SK-N-SH (cell line): Measurements from ENCODE around the gene SH3PXD2A. TPM values are rescaled to one million over a fixed set of nuclear protein-coding genes. Genes with fewer than 3 reads are reported as not detected.
"Not testable (repeated sequence)": the region's sequence is repeated elsewhere in the genome, so short reads cannot be mapped to it uniquely, and the experiment has no call there.

ENCODE experiments used
- CTCF ChIA-PET: fragments of 300-600, 350-600 bp; formaldehyde crosslinking; extraction: SDS; loops from one replicate; lab custom pipeline; 2021; lab: Yijun Ruan, JAX
- POLR2A ChIA-PET: fragments of 350-600 bp; sonication (Branson Sonifier 250); formaldehyde crosslinking; extraction: SDS; loops from one replicate; lab custom pipeline; 2020; ENCODE audit warnings: antibody characterized with exemption, inconsistent platforms; lab: Yijun Ruan, JAX
- DNase-seq: peaks from one replicate; pipeline ENCODE4 v3.0.0; 2012
- H2AFZ ChIP-seq: fragments of 200-600 bp; sonication (generic); 2 replicates; pipeline ENCODE4 v1.8.1; 2016; ENCODE audit warnings: antibody characterized with exemption, mild to moderate bottlenecking, low read depth
- H3F3A ChIP-seq: fragments of 200-600 bp; sonication (generic); replicated peaks from 2 replicates; pipeline ENCODE3; 2016; ENCODE audit warnings: antibody characterized with exemption, mild to moderate bottlenecking; ENCODE audit not compliant: insufficient read depth
- H3K27ac ChIP-seq, 2 experiments: fragments of 200-500 bp in 1 of 2; fragments of 200-600 bp in 1 of 2; sonication (Bioruptor generic) in 1 of 2; sonication (generic), shearing (Covaris generic) in 1 of 2; 2 replicates each; pipeline versions ENCODE4 v1.5.1 to v1.6.1; 2014 to 2016; ENCODE audit warnings: low read depth in 2 of 2, inconsistent platforms in 1 of 2, low read length in 1 of 2, mild to moderate bottlenecking in 1 of 2, mixed read lengths in 1 of 2
- H3K27me3 ChIP-seq: fragments of 200-600 bp; sonication (generic), shearing (Covaris generic); 2 replicates; pipeline ENCODE4 v1.6.1; 2016; ENCODE audit warnings: mixed run types; ENCODE audit not compliant: insufficient read depth
- H3K36me3 ChIP-seq, 2 experiments: fragments of 200-500 bp in 1 of 2; fragments of 200-600 bp in 1 of 2; sonication (Bioruptor generic) in 1 of 2; sonication (generic) in 1 of 2; replicated peaks in 1 of 2; 2 replicates each; pipeline versions ENCODE3 to v1.5.1; 2014 to 2016; ENCODE audit warnings: low read length in 1 of 2, mild to moderate bottlenecking in 1 of 2; ENCODE audit not compliant: insufficient read depth in 2 of 2, control insufficient read depth in 1 of 2
- H3K4me1 ChIP-seq, 2 experiments: fragments of 200-500 bp in 1 of 2; fragments of 200-600 bp in 1 of 2; sonication (Bioruptor generic) in 1 of 2; sonication (generic), shearing (Covaris generic) in 1 of 2; 2 replicates each; pipeline versions ENCODE4 v1.5.1 to v1.6.1; 2014 to 2016; ENCODE audit warnings: low read depth in 1 of 2, low read length in 1 of 2, mixed run types in 1 of 2; ENCODE audit not compliant: insufficient read depth in 2 of 2, control insufficient read depth in 1 of 2
- H3K4me2 ChIP-seq: fragments of 200-600 bp; sonication (generic), shearing (Covaris generic); 2 replicates; pipeline ENCODE4 v1.6.1; 2017; ENCODE audit warnings: mixed run types
- H3K4me3 ChIP-seq, 2 experiments: fragments of 200-500 bp in 1 of 2; fragments of 200-600 bp in 1 of 2; sonication (Bioruptor generic) in 1 of 2; sonication (generic), shearing (Covaris generic) in 1 of 2; 2 replicates each; pipeline versions ENCODE4 v1.5.1 to v1.8.1; 2014 to 2016; ENCODE audit warnings: low read depth in 2 of 2, inconsistent platforms in 1 of 2, low read length in 1 of 2, mild to moderate bottlenecking in 1 of 2, mixed read lengths in 1 of 2, moderate library complexity in 1 of 2
- H3K79me2 ChIP-seq: fragments of 200-600 bp; sonication (generic); 2 replicates; pipeline ENCODE4 v1.8.1; 2017; ENCODE audit warnings: mild to moderate bottlenecking; ENCODE audit not compliant: insufficient read depth
- H3K9ac ChIP-seq: fragments of 200-600 bp; sonication (generic); 2 replicates; pipeline ENCODE4 v1.6.1; 2017; ENCODE audit warnings: mixed run types
- H3K9me2 ChIP-seq: fragments of 200-600 bp; sonication (generic); 2 replicates; pipeline ENCODE4 v1.6.1; 2017; ENCODE audit warnings: mixed run types
- H3K9me3 ChIP-seq: fragments of 200-600 bp; sonication (generic); 2 replicates; pipeline ENCODE4 v1.6.1; 2017; ENCODE audit warnings: mixed run types, mild to moderate bottlenecking, moderate library complexity
- H4K20me1 ChIP-seq: fragments of 200-600 bp; sonication (generic); 2 replicates; pipeline ENCODE4 v1.6.1; 2017; ENCODE audit warnings: mild to moderate bottlenecking, mixed run types; ENCODE audit not compliant: insufficient read depth
- CHD2 ChIP-seq: fragments of 150-350 bp; IDR thresholded peaks from 2 replicates; pipeline ENCODE4 v1.6.1; 2018; ENCODE audit warnings: low read length; ENCODE audit not compliant: partially characterized antibody
- ELF1 ChIP-seq: IDR thresholded peaks from 2 replicates; pipeline ENCODE4 v1.4.0; 2012
- RFX5 ChIP-seq: IDR thresholded peaks from 2 replicates; pipeline ENCODE4 v1.6.1; 2012; ENCODE audit warnings: mild to moderate bottlenecking, improper control_type of control experiment, low read length
- YY1 ChIP-seq: IDR thresholded peaks from 2 replicates; pipeline ENCODE4 v1.4.0; 2012; ENCODE audit warnings: low read depth, mild to moderate bottlenecking
- WGBS: methylation state at CpG from one replicate; pipeline ENCODE4 v1.1.6; 2017; ENCODE audit warnings: low lambda C conversion rate; 5-methylcytosine and 5-hydroxymethylcytosine counted together
- polyA plus RNA-seq, 3 experiments: library from polyadenylated mRNA; depleted of rRNA; stranded (reverse); fragments of >200 nt; gene quantifications; 2 replicates each; pipeline ENCODE4 v1.2.3, GENCODE V29; 2012
- TF ChIP-seq, protein P1 (sequence below): IDR thresholded peaks from 2 replicates; pipeline ENCODE4 v1.6.1; 2012; ENCODE audit warnings: mild to moderate bottlenecking, low read depth, low read length, moderate library complexity

SH3PXD2A gene
- polyA plus RNA-seq, 1 of the 3 experiments (the other 2 are of a cell fraction): 2.5 TPM

DNA sequence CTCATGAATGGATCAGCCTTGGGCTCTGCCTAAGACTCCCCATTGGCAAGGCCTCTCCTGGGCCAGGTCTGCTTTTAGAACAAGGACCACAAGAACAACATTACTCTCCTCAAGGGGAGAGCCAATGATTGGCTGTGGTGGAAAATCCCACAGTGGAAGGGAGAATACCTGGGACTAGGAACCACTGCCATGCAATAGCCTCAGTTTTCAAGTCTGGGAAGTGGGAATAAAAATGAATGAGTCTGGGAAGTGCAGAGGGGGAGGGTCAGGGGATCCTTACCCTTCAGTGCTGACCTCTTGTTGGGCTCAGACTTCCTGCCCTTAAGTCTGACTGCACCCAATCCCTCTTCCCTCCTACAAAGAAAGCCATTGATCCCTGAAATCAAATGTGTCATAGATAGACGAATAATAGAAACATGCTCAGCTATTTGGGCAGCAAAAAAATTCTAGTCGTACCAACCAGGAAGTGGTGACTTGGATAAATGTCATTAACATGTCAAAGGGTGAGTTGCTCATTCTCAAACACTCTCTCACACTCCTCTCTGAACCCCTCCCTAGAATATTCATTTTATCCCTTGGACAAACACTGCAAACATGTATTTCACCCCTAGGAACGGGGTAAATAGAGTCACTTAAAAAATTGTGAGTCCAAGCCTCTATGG lies 123.6 kb downstream of the SH3PXD2A start:
- CTCF ChIA-PET: interaction anchor here (0.8 to 10.9 kb wide), 6 partner anchors 20 to 278 kb away, joined by 3 to 87 read pairs (median 6); partner anchors contain the start of gene SH3PXD2A

DNA sequence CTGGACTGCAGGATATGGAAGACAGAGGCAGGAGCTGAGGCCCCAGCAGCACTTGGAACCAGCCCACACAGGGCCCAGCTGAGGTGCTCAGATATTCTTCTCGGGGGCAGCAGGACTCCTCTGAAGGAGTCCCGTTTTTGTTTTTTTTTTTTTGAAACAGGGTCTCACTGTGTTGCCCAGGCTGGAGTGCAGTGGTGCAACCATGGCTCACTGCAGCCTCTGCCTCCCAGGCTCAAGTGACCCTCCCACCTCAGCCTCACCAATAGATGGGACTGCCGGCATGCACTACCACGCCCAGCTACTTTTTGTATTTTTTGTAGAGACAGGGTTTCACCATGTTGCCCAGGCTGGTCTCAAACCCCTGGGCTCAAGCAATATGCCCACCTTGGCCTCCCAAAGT lies 124.3 kb downstream of the SH3PXD2A start:
- H4K20me1 ChIP-seq, H3K36me3 ChIP-seq, H3K27me3 ChIP-seq, H3K9me3 ChIP-seq, H2AFZ ChIP-seq, H3K9ac ChIP-seq, H3F3A ChIP-seq, H3K79me2 ChIP-seq, POLR2A ChIA-PET, H3K4me3 ChIP-seq, H3K4me2 ChIP-seq, DNase-seq, H3K27ac ChIP-seq, H3K9me2 ChIP-seq: not testable (repeated sequence)
- H3K4me1 ChIP-seq: peaks cover 16 to 70% of the 10 kb centered on the region in 2 experiments; a peak in 3 of 4 replicates
- WGBS: 96% methylated on average over 4 of the region's 4 CpGs
- CTCF ChIA-PET: interaction anchor here (1.0 to 10.9 kb wide), 6 partner anchors 10 to 143 kb away, joined by 3 to 87 read pairs (median 4); partner anchors contain the start of gene SH3PXD2A

More for the DNA sequence above, 123.6 kb downstream of the SH3PXD2A start:
- H3K36me3 ChIP-seq: no peaks in the 10 kb centered on the region
- no peaks in the 10 kb centered on the region for H3F3A ChIP-seq
- no peak overlapping the region for H3K9ac ChIP-seq
- H3K4me2 ChIP-seq: no peak overlapping the region
- H3K9me2 ChIP-seq: no peaks in the 10 kb centered on the region
- no peaks in the 10 kb centered on the region for H3K27me3 ChIP-seq
- H2AFZ ChIP-seq: no peak overlapping the region
- peaks cover 16 to 73% of the 10 kb centered on the region in 2 experiments; a peak in 3 of 4 replicates for H3K4me1 ChIP-seq
- POLR2A ChIA-PET: interaction anchor here (0.9 to 1.4 kb wide), 2 partner anchors 41 to 454 kb away, joined by 3 to 6 read pairs; no protein-coding TSS in a partner anchor
- no peaks in the 10 kb centered on the region for H3K79me2 ChIP-seq
- H3K4me3 ChIP-seq: no peak overlapping the region
- H3K9me3 ChIP-seq: no peaks in the 10 kb centered on the region
- H4K20me1 ChIP-seq: no peaks in the 10 kb centered on the region
- no peak for DNase-seq
- no peak for TF ChIP-seq CHD2
- no peak for TF ChIP-seq YY1
- TF ChIP-seq ELF1: 0 out of 2 replicates have a peak, but pooled peaks have one; percentile 12
- TF ChIP-seq, protein P1, sequence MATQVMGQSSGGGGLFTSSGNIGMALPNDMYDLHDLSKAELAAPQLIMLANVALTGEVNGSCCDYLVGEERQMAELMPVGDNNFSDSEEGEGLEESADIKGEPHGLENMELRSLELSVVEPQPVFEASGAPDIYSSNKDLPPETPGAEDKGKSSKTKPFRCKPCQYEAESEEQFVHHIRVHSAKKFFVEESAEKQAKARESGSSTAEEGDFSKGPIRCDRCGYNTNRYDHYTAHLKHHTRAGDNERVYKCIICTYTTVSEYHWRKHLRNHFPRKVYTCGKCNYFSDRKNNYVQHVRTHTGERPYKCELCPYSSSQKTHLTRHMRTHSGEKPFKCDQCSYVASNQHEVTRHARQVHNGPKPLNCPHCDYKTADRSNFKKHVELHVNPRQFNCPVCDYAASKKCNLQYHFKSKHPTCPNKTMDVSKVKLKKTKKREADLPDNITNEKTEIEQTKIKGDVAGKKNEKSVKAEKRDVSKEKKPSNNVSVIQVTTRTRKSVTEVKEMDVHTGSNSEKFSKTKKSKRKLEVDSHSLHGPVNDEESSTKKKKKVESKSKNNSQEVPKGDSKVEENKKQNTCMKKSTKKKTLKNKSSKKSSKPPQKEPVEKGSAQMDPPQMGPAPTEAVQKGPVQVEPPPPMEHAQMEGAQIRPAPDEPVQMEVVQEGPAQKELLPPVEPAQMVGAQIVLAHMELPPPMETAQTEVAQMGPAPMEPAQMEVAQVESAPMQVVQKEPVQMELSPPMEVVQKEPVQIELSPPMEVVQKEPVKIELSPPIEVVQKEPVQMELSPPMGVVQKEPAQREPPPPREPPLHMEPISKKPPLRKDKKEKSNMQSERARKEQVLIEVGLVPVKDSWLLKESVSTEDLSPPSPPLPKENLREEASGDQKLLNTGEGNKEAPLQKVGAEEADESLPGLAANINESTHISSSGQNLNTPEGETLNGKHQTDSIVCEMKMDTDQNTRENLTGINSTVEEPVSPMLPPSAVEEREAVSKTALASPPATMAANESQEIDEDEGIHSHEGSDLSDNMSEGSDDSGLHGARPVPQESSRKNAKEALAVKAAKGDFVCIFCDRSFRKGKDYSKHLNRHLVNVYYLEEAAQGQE: no peak
- TF ChIP-seq RFX5: no peak
- peak overlapping the region; percentile 17 to 99; a peak in 3 of 4 replicates for H3K27ac ChIP-seq
- WGBS: 37% methylated on average over 3 of the region's 3 CpGs
